Mesendoderm (in vitro differentiated cells): Measurements from ENCODE around the gene CLIC4. TPM values are rescaled to one million over a fixed set of nuclear protein-coding genes. Genes with fewer than 3 reads are reported as not detected.
"Not testable (repeated sequence)": the region's sequence is repeated elsewhere in the genome, so short reads cannot be mapped to it uniquely, and the experiment has no call there.

Experiments
- DNase-seq: peaks from one replicate; pipeline ENCODE4 v3.0.0; 2013
- H2AK5ac ChIP-seq: 2 replicates; pipeline ENCODE4 v1.6.1; 2013; ENCODE audit warnings: low read length, inconsistent platforms
- H2BK120ac ChIP-seq: 2 replicates; pipeline ENCODE4 v1.6.1; 2013; ENCODE audit warnings: low read depth, mild to moderate bottlenecking, low read length, moderate library complexity, mixed read lengths
- H2BK15ac ChIP-seq: replicated peaks from 2 replicates; pipeline ENCODE4 v1.6.1; 2013; ENCODE audit warnings: low read depth, mild to moderate bottlenecking, moderate library complexity
- H2BK5ac ChIP-seq: 2 replicates; pipeline ENCODE4 v1.6.1; 2013; ENCODE audit warnings: low read length, inconsistent platforms
- H3K18ac ChIP-seq: 2 replicates; pipeline ENCODE4 v1.6.1; 2013; ENCODE audit warnings: mild to moderate bottlenecking, low read length, mixed read lengths
- H3K23ac ChIP-seq: one replicate; pipeline ENCODE4 v1.6.1; 2013; ENCODE audit warnings: low read length
- H3K27ac ChIP-seq: 2 replicates; pipeline ENCODE4 v1.5.1; 2013; ENCODE audit warnings: low read depth, mild to moderate bottlenecking, inconsistent platforms, low read length, moderate library complexity
- H3K27me3 ChIP-seq: 2 replicates; pipeline ENCODE4 v1.6.1; 2013; ENCODE audit warnings: low read length, control low read depth, mild to moderate bottlenecking, inconsistent platforms; ENCODE audit not compliant: insufficient read depth, poor library complexity
- H3K36me3 ChIP-seq: 2 replicates; pipeline ENCODE4 v1.6.1; 2013; ENCODE audit warnings: low read length, inconsistent platforms; ENCODE audit not compliant: control insufficient read depth, insufficient read depth
- H3K4ac ChIP-seq: one replicate; pipeline ENCODE4 v1.6.1; 2013; ENCODE audit warnings: low read depth, mild to moderate bottlenecking, low read length, moderate library complexity
- H3K4me1 ChIP-seq: 2 replicates; pipeline ENCODE4 v1.6.1; 2013; ENCODE audit warnings: low read depth, low read length, inconsistent platforms; ENCODE audit not compliant: control insufficient read depth
- H3K4me2 ChIP-seq: 2 replicates; pipeline ENCODE4 v1.6.1; 2013; ENCODE audit warnings: low read length
- H3K4me3 ChIP-seq: 2 replicates; pipeline ENCODE4 v1.5.1; 2013; ENCODE audit warnings: mild to moderate bottlenecking, low read length
- H3K56ac ChIP-seq: one replicate; pipeline ENCODE4 v1.6.1; 2013; ENCODE audit warnings: low read length
- H3K79me1 ChIP-seq: 2 replicates; pipeline ENCODE4 v1.6.1; 2013; ENCODE audit warnings: low read length, inconsistent platforms
- H3K79me2 ChIP-seq: 2 replicates; pipeline ENCODE4 v1.6.1; 2013; ENCODE audit warnings: mild to moderate bottlenecking, low read length; ENCODE audit not compliant: control insufficient read depth, insufficient read depth
- H3K9ac ChIP-seq: 2 replicates; pipeline ENCODE4 v1.6.1; 2013; ENCODE audit warnings: low read length, inconsistent platforms
- H4K5ac ChIP-seq: one replicate; pipeline ENCODE4 v1.6.1; 2013; ENCODE audit warnings: low read length
- H4K8ac ChIP-seq: one replicate; pipeline ENCODE4 v1.6.1; 2013; ENCODE audit warnings: low read depth, mild to moderate bottlenecking, control low read depth, low read length, moderate library complexity
- WGBS: extraction: QIAGEN DNeasy Blood & Tissue Kit; methylation state at CpG from one replicate; pipeline ENCODE4 v1.1.7; 2013; ENCODE audit warnings: low lambda C conversion rate, missing lambda C conversion rate; ENCODE audit not compliant: insufficient coverage; ENCODE audit errors: extremely low coverage; 5-methylcytosine and 5-hydroxymethylcytosine counted together
- polyA plus RNA-seq, 2 experiments: library from polyadenylated mRNA; stranded (reverse); fragments of 200-250 nt; gene quantifications; one replicate each; pipeline ENCODE4 v1.2.3, GENCODE V29; 2013

Gene CLIC4
- 150 TPM for polyA plus RNA-seq (2013, experiment 1 of 2)
- polyA plus RNA-seq (2013, experiment 2 of 2) = 151 TPM

DNA sequence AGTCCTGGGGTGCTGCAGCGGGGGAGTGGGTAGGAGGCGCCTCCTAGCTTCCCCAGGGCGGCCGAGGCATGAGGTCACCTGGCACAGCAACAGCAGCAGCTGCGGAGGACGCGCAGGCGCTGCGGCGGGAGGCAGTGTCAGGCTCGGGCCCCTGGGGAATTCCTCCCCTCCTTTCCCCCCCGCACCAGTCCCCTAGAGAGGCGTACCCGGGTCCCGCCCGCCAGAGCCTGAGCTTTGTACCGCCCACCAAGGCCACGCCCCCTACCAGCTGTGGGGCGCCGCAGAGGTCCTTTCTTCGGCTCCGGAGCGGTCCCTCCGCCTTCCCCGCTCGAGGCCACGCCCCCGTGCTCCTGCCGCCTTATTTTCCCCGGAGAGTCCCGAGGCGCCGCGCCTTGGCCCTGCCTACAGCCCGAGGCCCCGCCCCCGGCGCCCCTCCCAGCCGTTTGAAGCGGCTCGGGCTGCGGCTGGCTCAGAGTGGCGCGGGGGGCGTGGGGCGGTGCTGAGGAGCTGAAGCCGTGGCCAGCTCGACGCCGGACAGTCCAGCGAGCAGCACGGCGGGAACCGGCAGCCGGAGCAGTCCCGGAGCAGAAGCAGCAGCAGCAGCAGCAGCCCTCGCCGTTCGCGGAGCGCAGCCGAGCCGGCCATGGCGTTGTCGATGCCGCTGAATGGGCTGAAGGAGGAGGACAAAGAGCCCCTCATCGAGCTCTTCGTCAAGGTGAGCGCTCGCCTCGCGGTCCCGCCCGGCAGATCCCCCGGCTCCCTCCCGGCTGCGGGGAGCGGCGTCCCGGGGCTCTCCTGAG lies at the start of gene CLIC4:
TSS of gene CLIC4 (plus strand) at position 537 of the 800 bp plus-strand sequence. CDS start at position 644, 107 bp downstream.
- H3K23ac ChIP-seq = no peak within 1 kb of the TSS
- no peak within 1 kb of the TSS for H2AK5ac ChIP-seq
- peak within 1 kb of the TSS; percentile 99 for H3K18ac ChIP-seq
- peaks cover 46% of the 10 kb centered on the region for H3K79me2 ChIP-seq
- H3K9ac ChIP-seq = peak within 1 kb of the TSS; percentile 92
- H3K27ac ChIP-seq = peak within 1 kb of the TSS; percentile 81
- H2BK15ac ChIP-seq = no peak within 1 kb of the TSS
- no peaks in the 10 kb centered on the region for H3K27me3 ChIP-seq
- H3K4ac ChIP-seq = peak within 1 kb of the TSS; percentile 96
- no CpG with 5 or more reads among the region's 80 CpGs for whole genome bisulfite sequencing
- H3K36me3 ChIP-seq = no peaks in the 10 kb centered on the region
- H3K4me2 ChIP-seq = peak within 1 kb of the TSS; percentile 56
- H3K4me1 ChIP-seq = peaks cover 8% of the 10 kb centered on the region
- no peaks in the 10 kb centered on the region for H3K79me1 ChIP-seq
- DNase-seq = peak; percentile 99
- peak within 1 kb of the TSS; percentile 97 for H3K4me3 ChIP-seq
- peak within 1 kb of the TSS; percentile 58 for H4K8ac ChIP-seq
- peak within 1 kb of the TSS; percentile 46 for H2BK5ac ChIP-seq
- H3K56ac ChIP-seq = peak within 1 kb of the TSS; percentile 97
- H4K5ac ChIP-seq = peak within 1 kb of the TSS; percentile 66
- peak within 1 kb of the TSS; percentile 88 for H2BK120ac ChIP-seq

DNA sequence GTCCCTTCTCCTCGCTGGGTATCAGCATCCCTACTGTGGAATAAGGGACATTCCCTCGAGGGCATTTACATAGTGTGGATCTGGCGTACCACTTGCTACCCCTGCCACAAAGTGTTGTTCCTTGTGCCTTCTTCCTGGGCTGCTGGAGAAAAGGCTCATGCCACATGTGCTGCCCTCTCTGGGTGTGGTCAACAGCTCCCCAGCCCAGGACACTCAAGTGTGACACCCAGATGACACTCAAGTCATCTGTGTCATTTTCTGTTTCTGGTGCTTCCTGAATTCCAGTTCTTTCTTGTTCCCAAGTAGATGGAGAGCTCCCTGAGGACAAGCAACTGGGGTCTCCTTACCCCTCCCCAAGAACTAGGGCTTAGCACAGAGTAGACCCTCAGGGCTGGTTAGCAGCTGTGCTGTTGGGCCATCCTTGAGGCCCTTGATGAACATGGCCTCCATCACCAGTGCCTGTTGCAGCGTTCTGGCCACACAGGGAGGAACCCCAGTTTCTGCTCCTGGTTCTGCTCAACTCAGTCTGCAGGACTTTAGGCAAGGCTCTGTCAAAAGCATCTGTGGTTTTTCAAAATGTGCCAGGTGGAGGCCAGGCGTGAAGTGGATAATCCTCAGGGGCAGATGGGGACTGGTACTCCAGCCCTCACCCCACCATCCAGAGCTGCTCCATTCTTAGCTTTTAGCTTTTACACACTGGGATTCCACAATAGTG lies 49.0 kb upstream of the CLIC4 start:
- Histone ChIP-seq H4K5ac (no peak overlapping the region), H3K79me1 (no peaks in the 10 kb centered on the region), H3K27ac (no peak overlapping the region), H2AK5ac (no peak overlapping the region), H3K79me2 (no peaks in the 10 kb centered on the region), H3K23ac (no peak overlapping the region), H3K9ac (no peak overlapping the region), H3K27me3 (no peaks in the 10 kb centered on the region), H3K18ac (no peak overlapping the region), H3K4ac (no peak overlapping the region), H2BK15ac (no peak overlapping the region), H3K4me3 (no peak overlapping the region), H3K4me2 (no peak overlapping the region), H3K36me3 (no peaks in the 10 kb centered on the region), H3K4me1 (peaks cover 2% of the 10 kb centered on the region), H4K8ac (no peak overlapping the region), H2BK5ac (no peak overlapping the region), H2BK120ac (no peak overlapping the region), H3K56ac (no peak overlapping the region)
- no peak for DNase-seq
- no CpG with 5 or more reads among the region's 5 CpGs for WGBS

DNA sequence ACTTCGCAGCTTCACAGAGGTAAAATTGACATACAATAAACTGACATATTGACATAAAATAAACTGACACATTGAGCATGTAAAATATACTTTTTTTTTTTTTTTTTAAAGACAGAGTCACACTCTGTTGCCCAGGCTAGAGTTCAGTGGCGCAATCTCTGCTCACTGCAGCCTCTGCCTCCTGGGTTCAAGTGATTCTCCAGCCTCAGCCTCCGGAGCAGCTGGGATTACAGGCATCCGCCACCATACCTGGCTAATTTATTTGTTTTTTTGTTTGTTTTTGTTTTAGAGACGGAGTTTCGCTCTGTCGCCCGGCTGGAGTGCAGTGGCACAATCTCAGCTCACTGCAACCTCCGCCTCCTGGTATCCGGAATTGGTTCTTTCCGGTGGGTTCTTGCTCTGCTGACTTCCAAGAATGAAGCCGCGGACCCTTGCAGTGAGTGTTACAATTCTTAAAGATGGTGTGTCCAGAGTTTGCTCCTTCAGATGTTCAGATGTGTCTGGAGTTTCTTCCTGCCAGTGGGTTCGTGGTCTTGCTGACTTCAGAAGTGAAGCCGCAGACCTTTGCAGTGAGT lies 48.4 kb upstream of the CLIC4 start:
- H3K4me1 ChIP-seq = peaks cover 2% of the 10 kb centered on the region
- no peak overlapping the region for H3K23ac ChIP-seq
- DNase-seq = no peak
- no peak overlapping the region for H4K8ac ChIP-seq
- H2BK5ac ChIP-seq = no peak overlapping the region
- no peak overlapping the region for H3K56ac ChIP-seq
- no peaks in the 10 kb centered on the region for H3K79me2 ChIP-seq
- no peaks in the 10 kb centered on the region for H3K79me1 ChIP-seq
- no peaks in the 10 kb centered on the region for H3K36me3 ChIP-seq
- no CpG with 5 or more reads among the region's 15 CpGs for WGBS
- H2AK5ac ChIP-seq = no peak overlapping the region
- H2BK120ac ChIP-seq = no peak overlapping the region
- H3K4me3 ChIP-seq = no peak overlapping the region
- no peak overlapping the region for H3K4ac ChIP-seq
- no peak overlapping the region for H3K4me2 ChIP-seq
- no peak overlapping the region for H2BK15ac ChIP-seq
- H3K9ac ChIP-seq = no peak overlapping the region
- H3K27me3 ChIP-seq = no peaks in the 10 kb centered on the region
- H3K18ac ChIP-seq = no peak overlapping the region
- H3K27ac ChIP-seq = no peak overlapping the region
- no peak overlapping the region for H4K5ac ChIP-seq

DNA sequence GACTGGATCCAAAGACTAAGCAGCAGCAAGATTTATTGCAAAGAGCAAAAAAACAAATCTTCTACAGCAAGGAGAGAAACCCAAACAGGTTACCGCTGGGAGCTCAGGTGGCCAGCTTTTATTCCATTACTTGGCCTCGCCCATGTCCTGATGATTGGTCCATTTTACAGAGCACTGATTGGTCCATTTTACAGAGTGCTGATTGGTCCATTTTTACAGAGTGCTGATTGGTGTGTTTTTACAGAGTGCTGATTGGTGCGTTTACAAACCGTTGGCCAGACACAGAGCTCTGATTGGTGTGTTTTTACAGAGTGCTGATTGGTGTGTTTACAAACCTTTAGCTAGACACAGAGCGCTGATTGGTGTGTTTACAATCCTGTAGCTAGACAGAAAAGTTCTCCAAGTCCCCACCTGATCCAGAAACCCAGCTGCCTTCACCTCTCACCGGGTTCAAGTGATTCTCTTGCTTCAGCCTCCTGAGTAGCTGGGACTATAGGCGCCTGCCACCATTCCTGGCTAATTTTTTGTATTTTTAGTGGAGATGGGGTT lies 47.7 kb upstream of the CLIC4 start:
- not testable (repeated sequence) for H3K36me3 ChIP-seq, H2BK5ac ChIP-seq, H4K5ac ChIP-seq, H4K8ac ChIP-seq, H3K4me1 ChIP-seq, H3K79me1 ChIP-seq, H3K27me3 ChIP-seq, H3K18ac ChIP-seq, H3K9ac ChIP-seq, H3K4ac ChIP-seq, H3K79me2 ChIP-seq, H3K23ac ChIP-seq, H3K4me3 ChIP-seq, H3K56ac ChIP-seq, DNase-seq, H3K27ac ChIP-seq, H2BK15ac ChIP-seq, H2AK5ac ChIP-seq, H3K4me2 ChIP-seq, H2BK120ac ChIP-seq
- WGBS = no CpG with 5 or more reads among the region's 7 CpGs

DNA sequence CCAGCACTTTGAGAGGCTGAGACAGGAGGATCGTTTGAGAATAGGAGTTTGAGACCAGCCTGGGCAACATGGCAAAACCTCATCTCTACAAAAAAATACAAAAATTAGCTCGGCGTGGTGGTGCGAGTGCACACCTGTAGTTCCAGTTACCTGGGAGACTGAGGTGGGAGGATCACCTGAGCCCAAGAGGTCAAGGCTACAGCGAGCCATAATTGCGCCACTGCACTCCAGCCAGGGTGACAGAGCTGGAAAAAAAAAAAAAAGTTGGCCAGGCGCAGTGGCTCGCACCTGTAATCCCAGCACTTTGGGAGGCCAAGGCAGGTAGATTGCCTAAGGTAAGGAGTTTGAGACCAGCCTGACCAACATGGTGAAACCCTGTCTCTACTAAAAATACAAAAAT lies 46.9 kb upstream of the CLIC4 start:
- not testable (repeated sequence) for H3K4ac ChIP-seq, H3K79me1 ChIP-seq, H2BK120ac ChIP-seq, H3K9ac ChIP-seq, H2AK5ac ChIP-seq, H3K27ac ChIP-seq, H3K56ac ChIP-seq, H3K4me2 ChIP-seq, H3K79me2 ChIP-seq, H2BK15ac ChIP-seq, H4K5ac ChIP-seq, H3K23ac ChIP-seq, H4K8ac ChIP-seq, H3K36me3 ChIP-seq, H3K18ac ChIP-seq, DNase-seq, H2BK5ac ChIP-seq, H3K27me3 ChIP-seq, H3K4me1 ChIP-seq, H3K4me3 ChIP-seq
- WGBS = no CpG with 5 or more reads among the region's 8 CpGs
